GM19025 (cell line): ENCODE results near the gene DCBLD2.
"Not testable (repeated sequence)": the region's sequence is repeated elsewhere in the genome, so short reads cannot be mapped to it uniquely, and the experiment has no call there.

Experiments used
- ATAC-seq: cut with Tn5 transposase; IDR thresholded peaks from one replicate; pipeline ENCODE4 v1.9.1; 2021; ENCODE audit warnings: mild to moderate bottlenecking, low read depth, moderate library complexity; ENCODE audit not compliant: unreplicated experiment

The DCBLD2 gene

GRCh38 chr3:98892263-98892662 lies 9.2 kb downstream of the DCBLD2 start:
- no peak for ATAC-seq

DNA sequence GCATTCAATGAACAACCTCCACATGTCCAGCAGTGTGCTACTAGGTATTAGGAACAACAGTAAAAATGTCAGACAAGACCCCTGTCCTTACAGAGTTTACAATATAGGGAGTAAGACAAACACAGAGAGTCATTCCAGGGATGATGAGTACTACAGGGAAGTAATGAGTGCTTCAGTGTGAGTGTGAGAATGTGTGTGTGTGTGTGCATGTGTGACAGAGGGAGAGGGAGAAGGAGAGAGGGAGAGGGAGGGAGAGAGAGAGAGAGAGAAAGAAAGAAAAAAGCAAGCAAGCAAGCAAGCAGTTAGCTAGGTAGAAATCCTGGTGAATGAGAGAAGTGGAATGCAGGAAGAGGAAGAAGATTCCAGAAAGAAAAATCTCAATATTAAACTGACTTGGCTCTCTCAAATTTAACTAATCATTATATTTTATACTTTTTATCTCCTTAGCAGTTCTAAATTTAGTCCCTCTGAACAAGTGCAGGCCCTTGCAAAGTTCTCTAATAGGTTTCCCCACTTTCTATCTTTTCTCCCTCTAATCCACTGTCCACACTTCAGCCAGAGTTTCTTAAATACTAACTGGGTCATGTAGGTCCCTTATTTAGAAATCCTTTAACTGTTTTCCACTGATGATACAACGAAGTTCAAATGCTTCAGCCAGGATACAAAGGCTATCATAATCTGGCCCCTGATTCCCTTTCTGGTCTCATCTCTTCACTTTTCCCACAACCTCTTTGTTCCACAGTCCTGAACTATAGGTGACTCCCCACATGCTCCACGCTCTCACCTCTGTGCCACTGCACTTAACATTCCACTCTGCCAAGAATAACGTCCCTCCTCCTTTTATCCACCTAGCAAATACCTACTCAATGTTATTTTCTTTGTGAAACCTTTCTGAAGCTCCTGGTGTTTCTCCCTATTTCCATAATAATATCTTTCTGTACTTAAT lies 10.3 kb downstream of the DCBLD2 start:
- ATAC-seq: no peak

DNA sequence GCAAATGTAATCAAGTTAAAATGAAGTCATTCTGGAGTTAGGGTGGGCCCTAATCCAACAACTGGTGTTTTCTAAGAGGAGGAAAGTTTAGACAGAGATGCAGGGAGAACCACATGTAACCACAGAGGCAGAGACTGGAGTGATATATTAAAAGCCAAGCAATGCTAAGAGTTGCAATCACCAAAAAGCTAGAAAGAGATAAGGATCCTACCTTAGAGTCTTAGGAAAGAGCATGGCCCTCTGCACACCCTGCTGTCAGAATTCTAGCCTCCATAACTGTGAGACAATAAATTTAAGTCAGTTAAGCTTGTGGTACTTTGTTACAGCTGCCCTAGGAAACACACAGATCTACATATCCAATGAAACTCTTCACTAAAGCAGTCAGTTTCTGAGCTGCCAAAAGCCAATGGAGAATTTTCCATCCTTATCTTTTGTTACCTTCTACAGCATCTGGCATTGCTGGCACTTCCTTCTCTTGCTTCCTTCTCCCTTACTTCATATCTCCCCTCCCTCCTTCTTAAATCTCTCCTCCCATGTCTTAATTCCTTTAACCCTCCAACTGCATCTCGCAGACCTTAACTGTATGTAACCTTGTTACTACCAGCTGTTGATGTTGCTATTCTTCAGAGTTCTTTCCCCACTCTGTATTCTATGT lies 11.2 kb downstream of the DCBLD2 start:
- no peak for ATAC-seq

GRCh38 chr3:98887684-98888083 lies 13.8 kb downstream of the DCBLD2 start:
- no peak for ATAC-seq

DNA sequence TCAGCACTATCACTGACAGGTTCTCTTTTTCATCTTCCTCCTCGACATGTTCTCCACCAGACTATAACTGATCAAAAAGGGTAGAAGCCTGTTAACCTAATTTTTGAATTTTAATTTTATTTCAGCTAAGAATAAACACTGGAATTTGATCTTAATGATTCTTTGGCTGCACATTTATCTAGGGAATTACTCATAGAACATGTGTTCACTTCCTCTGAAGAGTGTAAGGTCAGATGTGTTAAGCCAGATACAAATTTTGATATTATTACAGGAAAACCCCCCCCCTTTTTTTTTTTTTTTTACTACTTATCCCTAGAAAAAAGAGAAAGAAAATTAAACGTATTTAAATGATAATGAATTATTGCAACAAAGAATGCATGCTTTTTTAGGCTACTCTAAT lies 15.0 kb downstream of the DCBLD2 start:
- no peak for ATAC-seq

DNA sequence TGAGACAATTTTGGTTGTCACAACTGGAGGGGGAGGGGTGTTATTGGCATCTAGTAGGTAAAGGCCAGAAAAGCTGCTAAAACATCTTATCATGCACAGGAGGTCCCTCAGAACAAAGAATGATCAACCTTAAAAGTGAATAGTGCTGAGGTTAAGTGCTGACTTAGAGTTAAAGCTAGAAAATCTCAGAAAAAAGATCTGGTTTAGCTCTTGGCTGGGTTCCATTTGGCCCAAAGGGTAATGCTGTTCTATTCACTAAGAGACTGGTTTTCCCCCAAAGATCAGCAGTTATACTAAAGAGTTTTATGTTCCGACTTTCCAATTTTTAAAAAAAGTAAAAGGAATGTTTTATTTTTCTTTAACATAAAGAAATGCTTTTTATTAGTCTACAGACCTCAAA lies 15.6 kb downstream of the DCBLD2 start:
- no peak for ATAC-seq

DNA sequence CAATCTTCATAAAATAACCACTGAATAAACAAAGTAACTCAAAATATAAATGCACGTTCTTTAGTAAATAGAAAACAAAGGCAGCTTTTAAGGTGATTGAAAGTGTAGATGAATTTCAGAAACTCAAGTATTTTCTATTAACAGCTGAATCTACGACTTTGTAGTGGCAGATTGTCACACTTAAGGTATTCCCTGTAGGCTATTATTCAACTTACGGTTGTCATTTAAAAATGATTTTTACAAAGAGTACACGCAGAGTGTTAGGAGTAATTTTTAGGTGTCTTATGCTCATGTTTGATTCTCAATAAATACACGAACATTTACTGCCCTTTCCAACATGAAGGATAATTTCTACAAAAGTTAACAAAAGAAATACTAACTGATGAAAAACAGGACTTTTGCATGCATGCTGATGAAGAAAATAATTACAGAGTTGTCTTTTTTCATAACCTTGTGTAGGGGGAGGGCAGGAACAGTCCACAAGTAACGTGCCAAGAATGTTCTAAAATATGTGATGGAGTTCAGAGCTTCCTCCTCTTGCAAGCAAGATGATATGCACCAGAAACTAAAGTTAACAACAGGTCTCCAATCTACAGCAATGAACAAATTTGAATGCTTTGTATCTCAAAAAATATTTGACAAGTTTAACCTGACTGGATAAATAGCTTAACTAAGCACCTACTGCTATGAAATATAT lies 16.7 kb downstream of the DCBLD2 start:
- no peak for ATAC-seq

DNA sequence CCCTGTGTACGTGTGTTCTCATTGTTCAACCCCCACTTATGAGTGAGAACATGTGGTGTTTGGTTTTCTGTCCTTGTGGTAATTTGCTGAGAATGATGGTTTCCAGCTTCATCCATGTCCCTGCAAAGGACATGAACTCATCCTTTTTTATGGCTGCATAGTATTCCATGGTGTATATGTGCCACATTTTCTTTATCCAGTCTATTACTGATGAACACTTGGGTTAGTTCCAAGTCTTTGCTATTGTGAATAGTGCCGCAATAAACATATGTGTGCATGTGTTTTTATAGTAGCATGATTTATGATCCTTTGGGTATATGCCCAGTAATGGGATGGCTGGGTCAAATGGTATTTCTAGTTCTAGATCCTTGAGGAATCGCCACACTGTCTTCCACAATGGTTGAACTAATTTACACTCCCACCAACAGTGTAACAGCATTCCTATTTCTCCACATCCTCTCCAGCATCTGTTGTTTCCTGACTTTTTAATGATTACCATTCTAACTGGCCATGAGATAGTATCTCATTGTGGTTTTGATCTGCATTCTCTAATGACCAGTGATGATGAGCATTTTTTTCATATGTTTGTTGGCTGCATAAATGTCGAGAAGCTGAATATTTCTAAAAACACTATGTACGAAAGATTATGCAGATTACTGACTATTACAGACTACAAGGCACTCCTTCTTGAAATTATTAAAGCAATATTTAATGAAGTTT lies 18.7 kb downstream of the DCBLD2 start:
- ATAC-seq: not testable (repeated sequence)

DNA sequence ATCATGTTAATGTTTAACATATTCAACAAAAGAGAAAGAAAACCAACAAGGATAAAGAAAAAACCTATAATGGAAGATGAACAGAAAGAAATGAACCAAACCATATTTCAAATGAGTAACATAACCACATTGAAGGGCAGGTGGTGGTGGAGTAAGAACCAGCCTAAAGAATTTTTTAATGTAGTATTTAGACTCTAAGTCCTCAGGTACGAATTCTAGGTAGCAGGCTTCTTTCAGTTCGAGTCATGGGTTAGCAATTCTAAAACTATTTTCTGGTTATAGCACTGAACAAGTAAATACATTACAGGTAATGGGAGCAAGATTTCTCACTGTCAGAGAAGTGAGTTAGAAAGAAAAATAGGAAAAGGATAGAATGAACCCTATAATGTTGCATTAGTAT lies 24.4 kb downstream of the DCBLD2 start:
- ATAC-seq: no peak

GRCh38 chr3:98875535-98875934 lies 26.0 kb downstream of the DCBLD2 start:
- ATAC-seq: no peak

GRCh38 chr3:98874602-98875249 lies 26.8 kb downstream of the DCBLD2 start:
- ATAC-seq: no peak

DNA sequence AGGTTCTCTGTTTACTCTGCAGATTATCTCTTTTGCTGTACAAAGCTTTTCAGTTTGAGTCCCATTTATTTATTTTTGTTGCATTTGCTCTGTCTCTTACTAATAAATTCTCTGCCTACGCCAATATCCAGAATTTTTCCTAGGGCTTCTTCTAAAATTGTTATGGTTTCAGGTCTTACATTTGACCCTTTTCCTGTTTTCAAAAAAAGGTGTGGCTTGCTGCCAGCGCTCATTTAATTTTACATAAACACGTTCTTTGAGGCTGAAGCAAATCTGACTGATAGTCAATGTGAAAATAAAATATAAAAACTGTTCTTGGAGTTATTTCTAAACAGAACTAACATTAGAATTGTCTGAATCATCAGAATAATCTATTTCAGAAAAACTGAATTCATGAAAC lies 32.1 kb downstream of the DCBLD2 start:
- ATAC-seq: no peak

- ATAC-seq: not testable (repeated sequence)
These were observed 43.5 kb downstream of the DCBLD2 start for GRCh38 chr3:98857971-98858370.

- ATAC-seq: not testable (repeated sequence)
These were observed 44.2 kb downstream of the DCBLD2 start for GRCh38 chr3:98857258-98857657.

DNA sequence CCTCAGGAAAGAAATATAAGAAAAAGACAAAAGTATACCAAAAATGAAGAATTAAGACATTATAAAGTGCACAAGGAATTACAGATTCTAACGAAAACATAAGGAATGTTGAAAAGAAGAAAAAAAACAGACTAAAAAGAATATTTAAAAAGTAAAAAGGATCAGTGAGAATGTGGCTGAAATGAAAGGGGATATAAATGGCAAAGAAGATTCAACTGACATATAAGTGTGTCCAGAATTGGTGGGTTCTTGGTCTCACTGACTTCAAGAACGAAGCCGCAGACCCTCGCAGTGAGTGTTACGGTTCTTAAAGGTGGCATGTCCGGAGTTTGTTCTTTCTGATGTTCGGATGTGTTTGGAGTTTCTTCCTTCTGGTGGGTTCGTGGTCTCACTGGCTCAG lies 44.8 kb downstream of the DCBLD2 start:
- ATAC-seq: no peak

DNA sequence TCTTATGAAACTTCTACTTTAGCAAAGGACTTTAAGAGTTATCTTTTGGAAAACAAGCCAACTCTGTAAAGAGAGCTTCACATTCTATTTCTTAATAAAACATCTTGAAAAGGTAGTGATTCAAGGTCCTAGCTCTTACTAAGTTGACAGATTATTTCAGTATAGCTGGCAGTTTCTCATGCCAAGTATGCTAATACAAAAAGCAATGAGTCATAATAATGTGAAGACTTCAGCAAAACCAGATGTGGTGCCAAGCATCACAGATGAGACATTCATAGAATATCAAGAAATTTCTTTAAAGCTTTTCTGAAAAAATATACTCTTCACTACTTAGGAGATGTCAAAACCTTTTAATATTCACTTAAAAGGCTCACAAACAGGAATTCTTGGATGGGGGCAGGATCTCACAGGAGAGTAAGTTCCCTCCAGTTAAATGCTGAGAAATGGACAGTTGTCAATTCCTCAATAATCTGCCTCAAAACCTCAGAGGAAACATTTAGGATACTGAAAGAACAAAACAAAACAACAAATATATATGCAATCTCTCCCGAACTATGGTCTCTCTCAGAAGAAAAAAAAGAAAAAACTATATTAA lies 45.6 kb downstream of the DCBLD2 start:
- ATAC-seq: no peak

DNA sequence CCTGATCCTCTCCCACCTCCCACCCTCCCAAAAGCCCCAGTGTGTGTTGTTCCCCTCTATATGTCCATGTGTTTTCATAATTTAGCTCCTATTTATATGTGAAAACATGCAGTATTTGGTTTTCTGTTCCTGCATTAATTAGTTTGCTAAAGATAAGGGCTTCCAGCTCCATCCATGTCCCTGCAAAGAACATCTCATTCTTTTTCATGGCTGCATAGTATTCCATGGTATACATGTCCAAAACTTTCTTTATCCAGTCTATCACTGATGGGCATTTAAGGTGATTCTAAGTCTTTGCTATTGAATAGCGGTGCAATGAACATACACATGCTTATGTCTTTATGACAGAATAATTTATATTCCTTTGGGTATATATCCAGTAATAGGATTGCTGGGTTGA lies 53.4 kb downstream of the DCBLD2 start:
- ATAC-seq: no peak

- ATAC-seq: no peak
These were observed 55.4 kb downstream of the DCBLD2 start for GRCh38 chr3:98846101-98846500.

GRCh38 chr3:98843266-98843959 lies 58.1 kb downstream of the DCBLD2 start:
- no peak for ATAC-seq
